ENCODE measurements around the gene EME1. TPM values are rescaled to one million over a fixed set of nuclear protein-coding genes. Genes with fewer than 3 reads are reported as not detected.

Gene EME1, protein sequence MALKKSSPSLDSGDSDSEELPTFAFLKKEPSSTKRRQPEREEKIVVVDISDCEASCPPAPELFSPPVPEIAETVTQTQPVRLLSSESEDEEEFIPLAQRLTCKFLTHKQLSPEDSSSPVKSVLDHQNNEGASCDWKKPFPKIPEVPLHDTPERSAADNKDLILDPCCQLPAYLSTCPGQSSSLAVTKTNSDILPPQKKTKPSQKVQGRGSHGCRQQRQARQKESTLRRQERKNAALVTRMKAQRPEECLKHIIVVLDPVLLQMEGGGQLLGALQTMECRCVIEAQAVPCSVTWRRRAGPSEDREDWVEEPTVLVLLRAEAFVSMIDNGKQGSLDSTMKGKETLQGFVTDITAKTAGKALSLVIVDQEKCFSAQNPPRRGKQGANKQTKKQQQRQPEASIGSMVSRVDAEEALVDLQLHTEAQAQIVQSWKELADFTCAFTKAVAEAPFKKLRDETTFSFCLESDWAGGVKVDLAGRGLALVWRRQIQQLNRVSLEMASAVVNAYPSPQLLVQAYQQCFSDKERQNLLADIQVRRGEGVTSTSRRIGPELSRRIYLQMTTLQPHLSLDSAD
- polyA plus RNA-seq = 1.1 and 5.4 TPM in 2 replicates
- 1.5 and 2.2 TPM in 2 replicates for polyA minus RNA-seq

DNA sequence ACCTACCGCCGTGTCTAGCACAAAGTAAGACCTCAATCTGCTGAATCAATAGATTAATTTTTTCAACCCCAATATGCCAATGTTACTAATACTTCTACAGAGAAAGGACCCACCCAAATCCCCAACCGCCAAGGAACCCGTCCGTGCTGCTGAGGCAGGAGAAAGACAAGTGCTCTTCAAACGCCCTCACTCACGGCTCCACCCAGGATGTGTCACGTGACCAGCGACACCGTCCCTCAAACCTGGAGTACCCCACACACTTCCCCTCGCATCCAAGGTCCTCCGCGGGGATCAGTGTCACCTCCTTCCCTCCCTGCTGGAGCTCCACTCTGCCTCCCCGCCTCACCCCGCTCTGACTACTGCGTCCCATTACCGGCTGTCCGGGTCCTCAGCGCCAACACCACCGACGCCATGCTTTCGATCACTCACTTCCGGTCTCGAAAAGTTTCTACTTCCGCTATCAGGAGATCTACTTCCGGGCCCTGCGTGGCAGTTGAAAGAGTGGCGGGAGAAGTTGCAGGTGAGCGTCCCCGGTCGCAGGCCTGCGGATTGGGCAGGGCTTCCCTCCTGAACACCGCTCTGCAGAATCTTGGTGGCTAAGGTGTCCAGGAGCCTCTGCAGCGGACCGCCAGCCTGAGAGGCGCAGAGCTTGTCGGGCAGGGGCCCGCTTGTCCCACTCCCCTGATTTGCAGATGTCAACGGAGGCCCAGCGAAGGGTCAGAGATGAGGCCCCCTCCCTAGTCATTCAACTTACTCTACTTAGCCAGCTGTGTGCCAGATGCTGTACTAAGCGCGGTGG is at the start of gene EME1, which contains the start of gene MRPL27:
TSS of gene EME1 (plus strand) at position 472 of the 799 bp plus-strand sequence. CDS start 1,980 bp downstream, outside the sequence.
TSS of gene MRPL27 (minus strand) at position 427 of the 799 bp plus-strand sequence. CDS start at position 413, 14 bp downstream.
- H3K27ac ChIP-seq (ENCODE audit: low read length) = peak within 1 kb of the TSS; percentile 93
- H3K79me2 ChIP-seq (replicated peaks; ENCODE audit: insufficient read depth, low read length) = peaks cover 17% of the 10 kb centered on the region
- H3K9ac ChIP-seq (ENCODE audit: low read length) = peak within 1 kb of the TSS; percentile 89
- H3K27me3 ChIP-seq (ENCODE audit: insufficient read depth, low read depth, low read length) = no peaks in the 10 kb centered on the region
- no peaks in the 10 kb centered on the region for H4K20me1 ChIP-seq (ENCODE audit: insufficient read depth)
- H3K9me2 ChIP-seq (ENCODE audit: insufficient read depth, low read length) = no peaks in the 10 kb centered on the region
- peak within 1 kb of the TSS; percentile 62 for H2AFZ ChIP-seq (ENCODE audit: low read depth, low read length)
- TF ChIP-seq TAF1 (IDR thresholded peaks at IDR 0.05; ENCODE audit: low read depth) (peak; percentile 73), RAD21 (conservative IDR thresholded peaks at IDR 0.05) (peak; percentile 31), SMC3 (conservative IDR thresholded peaks at IDR 0.05; ENCODE audit: poor library complexity) (peak; percentile 31), EZH2 (IDR thresholded peaks at IDR 0.05; ENCODE audit: borderline replicate concordance, insufficient read depth, low read length, poor library complexity, severe bottlenecking) (no peak), POLR2AphosphoS5 (IDR thresholded peaks at IDR 0.05) (peak; percentile 97), MXI1 (conservative IDR thresholded peaks at IDR 0.05; ENCODE audit: poor library complexity, severe bottlenecking) (peak; percentile 99), EP300 (conservative IDR thresholded peaks at IDR 0.05; ENCODE audit: poor library complexity, severe bottlenecking) (peak; percentile 61)
- TF ChIP-seq, protein P1, sequence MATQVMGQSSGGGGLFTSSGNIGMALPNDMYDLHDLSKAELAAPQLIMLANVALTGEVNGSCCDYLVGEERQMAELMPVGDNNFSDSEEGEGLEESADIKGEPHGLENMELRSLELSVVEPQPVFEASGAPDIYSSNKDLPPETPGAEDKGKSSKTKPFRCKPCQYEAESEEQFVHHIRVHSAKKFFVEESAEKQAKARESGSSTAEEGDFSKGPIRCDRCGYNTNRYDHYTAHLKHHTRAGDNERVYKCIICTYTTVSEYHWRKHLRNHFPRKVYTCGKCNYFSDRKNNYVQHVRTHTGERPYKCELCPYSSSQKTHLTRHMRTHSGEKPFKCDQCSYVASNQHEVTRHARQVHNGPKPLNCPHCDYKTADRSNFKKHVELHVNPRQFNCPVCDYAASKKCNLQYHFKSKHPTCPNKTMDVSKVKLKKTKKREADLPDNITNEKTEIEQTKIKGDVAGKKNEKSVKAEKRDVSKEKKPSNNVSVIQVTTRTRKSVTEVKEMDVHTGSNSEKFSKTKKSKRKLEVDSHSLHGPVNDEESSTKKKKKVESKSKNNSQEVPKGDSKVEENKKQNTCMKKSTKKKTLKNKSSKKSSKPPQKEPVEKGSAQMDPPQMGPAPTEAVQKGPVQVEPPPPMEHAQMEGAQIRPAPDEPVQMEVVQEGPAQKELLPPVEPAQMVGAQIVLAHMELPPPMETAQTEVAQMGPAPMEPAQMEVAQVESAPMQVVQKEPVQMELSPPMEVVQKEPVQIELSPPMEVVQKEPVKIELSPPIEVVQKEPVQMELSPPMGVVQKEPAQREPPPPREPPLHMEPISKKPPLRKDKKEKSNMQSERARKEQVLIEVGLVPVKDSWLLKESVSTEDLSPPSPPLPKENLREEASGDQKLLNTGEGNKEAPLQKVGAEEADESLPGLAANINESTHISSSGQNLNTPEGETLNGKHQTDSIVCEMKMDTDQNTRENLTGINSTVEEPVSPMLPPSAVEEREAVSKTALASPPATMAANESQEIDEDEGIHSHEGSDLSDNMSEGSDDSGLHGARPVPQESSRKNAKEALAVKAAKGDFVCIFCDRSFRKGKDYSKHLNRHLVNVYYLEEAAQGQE (IDR thresholded peaks at IDR 0.05; ENCODE audit: borderline replicate concordance) = peak; percentile 90
- TF ChIP-seq, protein P2, sequence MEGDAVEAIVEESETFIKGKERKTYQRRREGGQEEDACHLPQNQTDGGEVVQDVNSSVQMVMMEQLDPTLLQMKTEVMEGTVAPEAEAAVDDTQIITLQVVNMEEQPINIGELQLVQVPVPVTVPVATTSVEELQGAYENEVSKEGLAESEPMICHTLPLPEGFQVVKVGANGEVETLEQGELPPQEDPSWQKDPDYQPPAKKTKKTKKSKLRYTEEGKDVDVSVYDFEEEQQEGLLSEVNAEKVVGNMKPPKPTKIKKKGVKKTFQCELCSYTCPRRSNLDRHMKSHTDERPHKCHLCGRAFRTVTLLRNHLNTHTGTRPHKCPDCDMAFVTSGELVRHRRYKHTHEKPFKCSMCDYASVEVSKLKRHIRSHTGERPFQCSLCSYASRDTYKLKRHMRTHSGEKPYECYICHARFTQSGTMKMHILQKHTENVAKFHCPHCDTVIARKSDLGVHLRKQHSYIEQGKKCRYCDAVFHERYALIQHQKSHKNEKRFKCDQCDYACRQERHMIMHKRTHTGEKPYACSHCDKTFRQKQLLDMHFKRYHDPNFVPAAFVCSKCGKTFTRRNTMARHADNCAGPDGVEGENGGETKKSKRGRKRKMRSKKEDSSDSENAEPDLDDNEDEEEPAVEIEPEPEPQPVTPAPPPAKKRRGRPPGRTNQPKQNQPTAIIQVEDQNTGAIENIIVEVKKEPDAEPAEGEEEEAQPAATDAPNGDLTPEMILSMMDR (IDR thresholded peaks at IDR 0.05; ENCODE audit: poor library complexity, severe bottlenecking) = peak; percentile 22
- peak within 1 kb of the TSS; percentile 82 for H3K4me2 ChIP-seq (ENCODE audit: low read length)
- H3K9me3 ChIP-seq (ENCODE audit: low read length) = no peaks in the 10 kb centered on the region
- H3K4me3 ChIP-seq (ENCODE audit: low read length) = peak within 1 kb of the TSS; percentile 76
- H3K36me3 ChIP-seq (ENCODE audit: insufficient read depth, low read length) = no peaks in the 10 kb centered on the region
- no peaks in the 10 kb centered on the region for H3F3A ChIP-seq (ENCODE audit: insufficient read depth, low read length, poor library complexity, severe bottlenecking)

DNA sequence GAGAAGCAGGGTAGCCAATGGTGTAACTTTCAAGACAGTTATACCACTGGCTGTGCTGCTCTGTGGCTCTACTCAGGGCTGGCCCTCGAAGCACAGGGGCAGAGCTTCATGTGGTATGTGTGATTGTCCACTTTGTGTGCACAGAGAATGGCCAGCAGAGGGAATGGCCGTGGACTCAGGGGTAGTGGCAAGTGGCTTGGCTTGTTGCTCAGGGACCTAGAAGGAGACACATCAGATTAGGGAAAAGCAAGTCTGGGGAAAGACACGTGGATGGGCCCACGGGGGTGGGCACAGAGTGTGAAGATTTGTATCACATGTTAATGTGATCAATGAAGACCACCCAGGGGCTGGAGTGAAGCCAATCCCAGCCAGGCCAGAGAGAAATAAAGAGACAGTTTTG is 47.1 kb upstream of the EME1 start:
- TF ChIP-seq, protein P1 (IDR thresholded peaks at IDR 0.05; ENCODE audit: borderline replicate concordance) = no peak
- TF ChIP-seq SMC3 (conservative IDR thresholded peaks at IDR 0.05; ENCODE audit: poor library complexity) (no peak), EP300 (conservative IDR thresholded peaks at IDR 0.05; ENCODE audit: poor library complexity, severe bottlenecking) (no peak), TAF1 (IDR thresholded peaks at IDR 0.05; ENCODE audit: low read depth) (no peak), MXI1 (conservative IDR thresholded peaks at IDR 0.05; ENCODE audit: poor library complexity, severe bottlenecking) (no peak), RAD21 (conservative IDR thresholded peaks at IDR 0.05) (no peak), POLR2AphosphoS5 (IDR thresholded peaks at IDR 0.05) (no peak)
- TF ChIP-seq, protein P2 (IDR thresholded peaks at IDR 0.05; ENCODE audit: poor library complexity, severe bottlenecking) = no peak
- H2AFZ ChIP-seq (ENCODE audit: low read depth, low read length) = no peak overlapping the region
- H3K9me2 ChIP-seq (ENCODE audit: insufficient read depth, low read length) = no peaks in the 10 kb centered on the region
- H3K9me3 ChIP-seq (ENCODE audit: low read length) = no peaks in the 10 kb centered on the region
- no peak overlapping the region for H3K4me3 ChIP-seq (ENCODE audit: low read length)
- H3K27me3 ChIP-seq (ENCODE audit: insufficient read depth, low read depth, low read length) = no peaks in the 10 kb centered on the region
- H3K9ac ChIP-seq (ENCODE audit: low read length) = no peak overlapping the region
- no peaks in the 10 kb centered on the region for H3K36me3 ChIP-seq (ENCODE audit: insufficient read depth, low read length)
- no peaks in the 10 kb centered on the region for H3K79me2 ChIP-seq (replicated peaks; ENCODE audit: insufficient read depth, low read length)
- H3K27ac ChIP-seq (ENCODE audit: low read length) = no peak overlapping the region
- no peaks in the 10 kb centered on the region for H4K20me1 ChIP-seq (ENCODE audit: insufficient read depth)
- H3F3A ChIP-seq (ENCODE audit: insufficient read depth, low read length, poor library complexity, severe bottlenecking) = no peaks in the 10 kb centered on the region
- H3K4me2 ChIP-seq (ENCODE audit: low read length) = no peak overlapping the region

Data from neural cell (in vitro differentiated cells).